GM18867 (cell line): ENCODE data around the gene IFFO2.
"Not testable (repeated sequence)": the region's sequence is repeated elsewhere in the genome, so short reads cannot be mapped to it uniquely, and the experiment has no call there.

ENCODE experiments used
- ATAC-seq: cut with Tn5 transposase; IDR thresholded peaks from one replicate; pipeline ENCODE4 v1.9.1; 2021; ENCODE audit warnings: mild to moderate bottlenecking, moderate library complexity; ENCODE audit not compliant: unreplicated experiment

Gene IFFO2

DNA sequence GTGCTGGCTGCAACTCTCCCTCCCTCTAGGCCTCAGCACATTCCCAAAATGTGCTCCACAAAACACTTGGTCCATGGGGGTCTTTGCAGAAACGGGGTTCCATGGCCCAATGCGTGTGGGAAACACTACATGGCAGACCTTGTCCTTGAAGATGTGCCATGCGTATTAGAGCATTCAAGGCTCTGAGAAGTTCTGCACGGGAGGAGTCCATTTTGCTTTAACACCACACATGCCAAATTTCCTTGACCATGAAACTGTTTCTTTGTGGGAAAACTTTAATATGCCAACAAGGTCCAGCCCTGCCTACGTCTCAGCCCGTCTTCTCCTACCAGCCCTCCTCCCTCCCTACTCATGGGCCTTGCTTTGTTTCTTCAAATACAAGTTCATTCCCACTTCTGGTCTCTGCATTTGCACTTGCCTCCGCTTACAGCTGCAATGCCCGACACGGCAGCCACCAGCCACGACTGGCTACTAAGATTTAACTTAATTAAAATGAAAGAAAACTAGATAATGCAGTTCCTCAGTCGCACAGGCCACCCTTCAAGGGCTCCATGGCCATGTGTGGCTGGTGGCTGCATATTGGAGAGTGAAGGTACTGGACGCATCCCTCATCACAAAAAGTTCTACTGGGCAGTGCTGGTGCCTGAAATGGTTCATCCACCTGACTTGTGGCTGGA lies 77.8 kb downstream of the IFFO2 start:
- ATAC-seq: no peak

DNA sequence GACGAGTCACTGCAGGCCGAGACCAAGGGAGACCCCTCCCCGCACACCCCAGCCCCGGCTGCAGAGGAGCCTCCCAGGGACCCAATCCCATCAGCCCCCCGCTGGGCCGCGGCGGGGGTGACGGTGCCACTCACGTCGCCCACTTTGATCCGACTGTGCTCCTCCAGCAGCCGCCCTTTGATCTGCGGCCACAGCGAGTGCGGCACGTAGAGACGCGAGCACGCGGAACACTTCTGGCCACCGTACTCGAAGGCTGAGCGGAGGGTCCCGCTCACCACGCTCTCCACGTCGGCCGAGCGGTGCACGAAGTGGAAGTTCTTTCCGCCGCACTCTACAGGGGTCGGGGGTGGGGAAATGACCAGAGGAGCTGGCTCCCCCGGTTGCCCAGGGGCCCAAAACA lies 79.2 kb downstream of the IFFO2 start:
- no peak for ATAC-seq

GRCh38 chr1:18876210-18876609 lies 80.3 kb downstream of the IFFO2 start:
- no peak for ATAC-seq

- ATAC-seq: no peak
Measured at GRCh38 chr1:18875796-18876128, 80.7 kb downstream of the IFFO2 start.

DNA sequence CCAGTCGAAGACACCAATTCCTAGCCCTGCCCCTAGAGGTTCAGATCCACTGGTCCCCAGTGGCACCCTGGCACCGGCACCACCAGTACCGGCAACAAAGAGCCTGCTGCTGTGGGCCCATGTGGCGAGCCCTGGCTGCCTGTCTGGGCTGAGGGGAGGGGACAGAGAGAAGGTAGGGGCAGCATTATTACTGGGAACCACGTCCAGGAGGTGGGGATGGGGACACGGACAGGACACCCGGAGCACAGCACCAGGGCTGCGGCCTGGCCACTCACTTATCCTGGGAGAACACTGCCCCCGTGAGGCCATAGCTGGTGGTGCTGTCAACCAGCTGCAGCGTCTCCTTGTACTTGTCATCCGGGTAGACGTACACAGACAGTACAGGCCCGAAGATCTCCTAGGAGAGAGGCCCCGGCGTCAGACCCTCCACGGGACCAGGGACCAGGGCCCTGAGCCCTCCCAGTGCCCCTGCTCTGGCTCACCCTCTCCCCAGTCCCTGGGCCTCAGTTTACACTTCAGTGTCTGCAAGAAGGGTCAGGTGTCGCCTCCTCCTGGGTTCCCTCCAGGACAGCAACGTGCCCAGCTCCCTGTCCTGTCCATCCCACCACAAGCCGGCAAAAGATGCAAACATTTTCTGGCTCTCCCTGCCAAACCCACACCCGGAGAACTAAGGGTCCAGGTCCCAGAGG lies 81.2 kb downstream of the IFFO2 start:
- ATAC-seq: peak; percentile 43

DNA sequence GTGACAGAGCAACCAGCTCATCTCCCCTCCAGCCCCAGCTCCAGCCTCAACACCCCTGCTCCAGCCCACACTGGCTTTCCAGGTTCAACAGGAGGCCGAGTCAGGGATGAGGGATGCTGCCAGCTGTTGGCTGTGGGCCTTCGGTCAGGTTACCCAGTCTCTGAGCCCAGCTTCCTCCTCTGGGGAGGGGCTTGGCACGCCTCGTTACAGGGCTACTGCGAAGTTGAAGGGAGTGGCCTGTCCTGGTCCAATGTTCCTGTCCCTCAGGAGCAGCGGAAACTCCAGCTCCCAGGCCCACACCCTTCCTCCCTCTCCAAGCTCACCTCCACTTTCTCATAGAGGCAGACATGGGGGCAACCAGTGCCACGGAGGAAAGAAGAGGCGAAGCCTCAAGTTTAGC lies 81.9 kb downstream of the IFFO2 start:
- no peak for ATAC-seq

DNA sequence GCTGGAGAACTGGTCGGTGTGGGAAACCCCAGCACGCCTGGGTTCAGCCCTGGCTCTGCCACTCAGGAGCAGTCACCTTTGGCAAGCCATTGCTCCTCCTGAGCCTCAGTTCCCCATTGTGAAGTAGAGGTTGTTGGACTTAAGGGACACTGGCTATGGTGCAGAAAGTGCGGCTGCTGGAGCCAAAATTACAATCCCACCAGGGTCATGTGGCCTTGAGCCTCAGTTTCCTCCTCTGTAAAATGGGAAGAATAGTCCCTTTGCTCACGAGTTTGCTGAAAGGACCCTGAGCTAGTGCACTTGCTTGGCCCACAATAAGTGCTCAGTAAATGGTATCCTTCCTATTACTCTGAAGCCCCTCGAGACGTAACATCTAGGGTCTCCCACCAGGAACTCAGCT lies 82.4 kb downstream of the IFFO2 start:
- no peak for ATAC-seq

- ATAC-seq: no peak
Measured at GRCh38 chr1:18872071-18872611, 84.3 kb downstream of the IFFO2 start.

DNA sequence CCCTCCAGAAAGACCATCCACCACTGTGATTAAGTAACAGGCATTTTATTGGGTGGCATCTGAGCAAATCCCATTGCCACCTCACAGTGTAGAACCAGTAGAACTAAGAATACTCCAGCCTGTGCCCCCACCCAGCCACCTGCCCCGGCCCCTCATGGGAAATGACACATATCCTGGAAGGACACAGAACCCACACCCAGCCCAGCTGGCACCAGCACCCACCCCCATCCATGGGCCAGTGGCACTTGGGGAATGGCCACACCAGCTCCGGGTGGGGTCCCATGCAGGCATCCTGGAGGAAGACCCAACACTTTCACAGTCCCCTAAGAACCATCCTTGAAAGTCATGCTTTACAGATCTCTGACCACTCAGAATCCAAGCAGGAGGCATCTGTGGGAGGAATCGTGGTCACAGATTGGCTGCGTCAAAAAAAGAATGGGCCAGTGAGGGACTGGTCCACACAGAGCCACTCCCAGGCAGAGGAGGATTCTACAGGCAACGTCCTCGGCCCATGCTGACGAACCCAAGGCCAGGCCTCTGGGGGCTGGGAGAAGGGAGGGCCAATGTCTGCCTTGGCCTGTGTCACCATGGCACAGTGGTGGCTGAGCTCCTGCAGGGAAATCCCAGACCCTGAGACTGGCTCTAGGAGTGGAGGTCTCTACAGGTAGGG lies 84.9 kb downstream of the IFFO2 start:
- ATAC-seq: no peak

DNA sequence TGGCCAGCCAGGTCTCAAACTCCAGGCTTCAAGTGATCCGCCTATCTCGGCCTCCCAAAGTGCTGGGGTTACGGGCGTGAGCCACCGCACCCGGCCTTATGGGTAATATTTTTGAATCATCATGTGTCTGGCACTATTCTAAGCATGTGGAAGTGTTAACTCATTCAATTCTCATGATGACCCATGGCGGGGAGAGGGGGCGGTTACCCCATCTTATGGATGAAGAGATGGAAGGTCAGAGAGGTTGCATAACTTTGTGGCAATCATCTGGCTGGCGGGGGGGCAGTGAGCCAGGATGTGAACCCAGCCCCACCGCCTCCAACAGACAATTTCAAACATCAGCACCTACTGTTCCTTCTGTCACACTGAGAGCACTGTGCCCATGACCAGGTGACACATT lies 85.5 kb downstream of the IFFO2 start:
- ATAC-seq: no peak

DNA sequence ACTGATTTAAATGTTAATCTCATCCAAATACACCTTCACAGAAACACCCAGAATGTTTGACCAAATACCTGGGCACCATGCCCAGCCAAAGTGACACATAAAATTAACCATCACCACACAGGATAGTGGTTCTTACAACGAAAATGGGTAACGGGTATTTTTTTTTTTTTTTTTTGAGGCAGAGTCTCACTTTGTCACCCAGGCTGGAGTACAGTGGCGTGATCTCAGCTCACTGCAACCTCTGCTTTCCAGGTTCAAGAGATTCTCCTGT lies 85.9 kb downstream of the IFFO2 start:
- ATAC-seq: not testable (repeated sequence)

GRCh38 chr1:18869847-18870594 lies 86.5 kb downstream of the IFFO2 start:
- no peak for ATAC-seq

DNA sequence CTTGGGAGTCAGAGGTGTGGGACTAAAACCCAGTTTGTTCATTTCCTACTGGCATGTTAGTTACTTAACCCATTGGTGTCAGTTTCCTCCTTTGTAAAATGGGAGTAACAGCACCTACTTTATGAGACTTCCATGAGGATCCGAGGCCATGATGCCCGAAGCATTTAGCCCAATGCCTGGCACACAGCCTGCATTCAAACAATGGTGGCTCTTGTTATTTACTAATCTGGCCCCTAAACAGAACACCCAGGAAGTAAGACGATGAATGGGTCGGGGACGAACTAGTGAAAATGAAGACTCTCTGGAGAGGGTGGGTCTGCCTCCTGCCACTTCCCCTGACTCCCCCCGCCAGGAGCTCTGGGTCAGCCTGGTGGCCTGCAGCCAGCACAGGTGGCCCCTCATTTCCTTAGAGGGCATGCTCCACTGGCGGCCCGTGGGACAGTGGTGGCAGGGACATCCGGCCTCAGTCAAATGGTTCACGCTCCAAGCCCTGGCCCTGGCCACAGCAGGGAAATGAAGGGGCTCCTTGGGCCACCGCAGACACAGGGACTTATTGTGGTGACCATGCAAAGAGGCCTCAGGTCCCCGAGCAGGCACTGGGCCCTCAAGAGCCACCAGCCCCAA lies 87.6 kb downstream of the IFFO2 start:
- no peak for ATAC-seq

- ATAC-seq: no peak
Measured at GRCh38 chr1:18868354-18868753, 88.1 kb downstream of the IFFO2 start.

GRCh38 chr1:18866846-18867245 lies 89.6 kb downstream of the IFFO2 start:
- ATAC-seq: no peak

DNA sequence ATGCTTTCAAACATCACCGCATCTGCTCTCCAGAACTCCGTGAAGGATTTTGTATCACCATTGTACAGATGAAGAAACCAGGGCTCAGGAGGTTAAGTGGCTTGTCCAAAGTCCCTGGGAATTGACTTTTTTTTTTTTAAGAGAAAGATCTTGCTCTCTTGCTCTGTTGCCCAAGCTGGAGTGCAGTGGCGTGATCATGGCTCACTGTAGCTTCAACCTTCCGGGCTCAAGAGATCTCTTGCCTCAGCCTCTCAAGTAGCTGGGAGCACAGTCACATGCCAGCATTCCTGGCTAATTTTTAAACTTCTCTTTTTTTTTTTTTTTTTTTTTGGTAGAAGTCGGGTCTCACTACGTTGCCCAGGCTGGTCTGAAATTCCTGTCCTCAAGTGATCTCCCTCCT lies 90.2 kb downstream of the IFFO2 start:
- no peak for ATAC-seq

- no peak for ATAC-seq
Measured at GRCh38 chr1:18865176-18865575, 91.3 kb downstream of the IFFO2 start.

GRCh38 chr1:18861590-18861989 lies 94.9 kb downstream of the IFFO2 start:
- ATAC-seq: no peak

DNA sequence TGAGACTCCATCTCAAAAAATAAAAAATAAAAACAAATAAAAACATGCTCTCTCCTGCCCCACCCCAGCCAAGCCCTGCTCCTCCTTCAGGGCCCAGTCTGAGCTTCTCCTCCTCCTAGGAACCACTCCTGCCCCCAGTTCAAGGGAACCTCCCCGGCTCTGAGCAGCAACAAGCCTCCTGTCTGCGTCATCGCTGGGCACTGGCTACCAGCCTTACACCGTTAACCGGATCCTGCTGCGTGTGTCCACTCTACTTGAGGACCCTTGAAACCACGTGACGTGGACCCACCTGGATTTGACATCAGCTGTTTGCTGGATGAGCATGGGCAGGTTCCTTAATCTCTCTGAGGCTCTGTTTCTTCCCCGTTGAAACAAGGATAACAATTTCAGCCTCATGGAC lies 95.4 kb downstream of the IFFO2 start:
- ATAC-seq: no peak

DNA sequence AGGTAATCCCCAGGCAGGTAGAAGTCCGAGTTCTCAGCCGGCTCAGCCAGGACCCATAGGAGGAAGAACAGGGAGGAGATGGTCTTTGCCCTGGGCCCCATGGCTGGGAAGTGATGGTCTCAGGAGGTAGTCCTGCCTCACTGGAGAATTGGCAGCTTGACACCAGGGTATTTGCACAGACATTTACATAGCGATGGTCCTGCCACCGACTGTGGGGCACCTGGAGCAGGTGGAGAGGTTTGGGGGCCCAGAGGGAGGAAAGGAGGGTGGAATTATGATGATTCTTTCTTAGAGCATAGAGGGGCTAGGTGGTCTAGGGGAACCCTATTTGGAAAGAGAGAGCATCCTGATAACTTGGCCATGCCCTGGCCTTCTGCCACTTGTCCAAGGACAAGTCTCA lies 96.9 kb downstream of the IFFO2 start, which contains the start of gene TAS1R2:
TSS of gene TAS1R2 (minus strand) at position 101 of the 400 bp plus-strand sequence. CDS start at position 101, 0 bp downstream.
- ATAC-seq: no peak

- ATAC-seq: no peak
Measured at GRCh38 chr1:18858070-18858688, 98.3 kb downstream of the IFFO2 start.
